ENCODE results near the gene ALDH1A1. TPM values are rescaled to one million over a fixed set of nuclear protein-coding genes. Genes with fewer than 3 reads are reported as not detected.

The ALDH1A1 gene
- total RNA-seq, 2 donors from 2014 or later, result 16.8 to 427 TPM

DNA sequence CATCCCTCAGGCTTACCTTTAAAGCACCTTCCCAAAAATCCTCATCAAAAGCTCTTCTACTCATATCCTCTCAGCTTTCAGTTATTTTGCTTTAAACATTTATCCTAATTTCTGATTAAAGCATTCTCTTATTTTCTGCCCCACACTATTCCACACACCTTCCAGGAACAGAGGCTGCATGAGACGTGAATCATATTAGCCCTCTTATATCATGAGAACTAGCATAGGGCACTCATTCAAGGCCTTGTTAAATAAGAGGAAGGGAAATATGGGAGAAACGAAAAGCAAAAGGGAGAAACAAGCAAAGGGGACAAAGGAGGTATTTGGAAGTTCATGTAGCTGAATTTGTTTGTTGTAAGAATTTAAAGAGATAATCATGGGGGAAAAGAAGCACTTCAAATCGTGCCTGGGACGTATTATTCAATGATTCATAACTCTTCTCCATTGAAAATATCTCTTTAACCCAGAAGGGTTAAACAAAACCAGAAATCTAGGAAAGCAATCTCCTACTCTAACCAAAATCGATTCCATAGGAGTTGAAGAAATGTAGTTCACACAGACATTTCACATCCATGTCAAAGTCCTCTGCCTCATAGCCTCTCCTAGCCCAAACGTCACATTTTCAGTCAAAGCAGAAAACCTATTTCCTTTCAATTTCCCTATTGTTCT is 4.1 kb downstream of the ALDH1A1 start:
- Histone ChIP-seq H3K27me3 (replicated peaks; ENCODE audit: insufficient read depth) (peaks cover 6% of the 10 kb centered on the region), H3K4me3 (no peak overlapping the region), H3K36me3 (no peaks in the 10 kb centered on the region), H3K9me3 (no peaks in the 10 kb centered on the region), H3K4me1 (replicated peaks) (no peaks in the 10 kb centered on the region), H3K27ac (peak overlapping the region; percentile 13 to 35)
- 54% methylated on average over 6 of the region's 6 CpGs for WGBS
- TF ChIP-seq, protein P1, sequence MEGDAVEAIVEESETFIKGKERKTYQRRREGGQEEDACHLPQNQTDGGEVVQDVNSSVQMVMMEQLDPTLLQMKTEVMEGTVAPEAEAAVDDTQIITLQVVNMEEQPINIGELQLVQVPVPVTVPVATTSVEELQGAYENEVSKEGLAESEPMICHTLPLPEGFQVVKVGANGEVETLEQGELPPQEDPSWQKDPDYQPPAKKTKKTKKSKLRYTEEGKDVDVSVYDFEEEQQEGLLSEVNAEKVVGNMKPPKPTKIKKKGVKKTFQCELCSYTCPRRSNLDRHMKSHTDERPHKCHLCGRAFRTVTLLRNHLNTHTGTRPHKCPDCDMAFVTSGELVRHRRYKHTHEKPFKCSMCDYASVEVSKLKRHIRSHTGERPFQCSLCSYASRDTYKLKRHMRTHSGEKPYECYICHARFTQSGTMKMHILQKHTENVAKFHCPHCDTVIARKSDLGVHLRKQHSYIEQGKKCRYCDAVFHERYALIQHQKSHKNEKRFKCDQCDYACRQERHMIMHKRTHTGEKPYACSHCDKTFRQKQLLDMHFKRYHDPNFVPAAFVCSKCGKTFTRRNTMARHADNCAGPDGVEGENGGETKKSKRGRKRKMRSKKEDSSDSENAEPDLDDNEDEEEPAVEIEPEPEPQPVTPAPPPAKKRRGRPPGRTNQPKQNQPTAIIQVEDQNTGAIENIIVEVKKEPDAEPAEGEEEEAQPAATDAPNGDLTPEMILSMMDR (IDR thresholded peaks at IDR 0.05), result no peak
- no peak for TF ChIP-seq POLR2AphosphoS5 (IDR thresholded peaks at IDR 0.05)
- TF ChIP-seq POLR2A (IDR thresholded peaks at IDR 0.05), result no peak
- DNase-seq (ENCODE audit: low spot score), result no peak
- intact Hi-C loops (cut with DNase I), result no loop called here

GRCh38 chr9:72947984-72948465 is 4.8 kb downstream of the ALDH1A1 start:
- 39% methylated on average over 3 of the region's 3 CpGs for WGBS
- H3K4me3 ChIP-seq, result no peak overlapping the region
- H3K27me3 ChIP-seq (replicated peaks; ENCODE audit: insufficient read depth), result peaks cover 6% of the 10 kb centered on the region

GRCh38 chr9:72946821-72947220 is 6.0 kb downstream of the ALDH1A1 start:
- Histone ChIP-seq H3K4me3 (no peak overlapping the region), H3K27me3 (replicated peaks; ENCODE audit: insufficient read depth) (peaks cover 6% of the 10 kb centered on the region), H3K36me3 (no peaks in the 10 kb centered on the region), H3K9me3 (no peaks in the 10 kb centered on the region), H3K4me1 (replicated peaks) (no peaks in the 10 kb centered on the region), H3K27ac (no peak overlapping the region)
- intact Hi-C loops (cut with DNase I), result no loop called here
- DNase-seq (ENCODE audit: low spot score), result no peak
- TF ChIP-seq POLR2A (IDR thresholded peaks at IDR 0.05) (no peak), POLR2AphosphoS5 (IDR thresholded peaks at IDR 0.05) (no peak)
- TF ChIP-seq, protein P1 (IDR thresholded peaks at IDR 0.05), result no peak

More at GRCh38 chr9:72947984-72948465, 4.8 kb downstream of the ALDH1A1 start:
- Histone ChIP-seq H3K27ac (peak overlapping the region; percentile 13 to 35), H3K36me3 (no peaks in the 10 kb centered on the region), H3K4me1 (replicated peaks) (no peaks in the 10 kb centered on the region), H3K9me3 (no peaks in the 10 kb centered on the region)
- intact Hi-C loops (cut with DNase I), result no loop called here
- TF ChIP-seq, protein P1 (IDR thresholded peaks at IDR 0.05), result no peak
- TF ChIP-seq POLR2A (IDR thresholded peaks at IDR 0.05), result no peak
- no peak for TF ChIP-seq POLR2AphosphoS5 (IDR thresholded peaks at IDR 0.05)
- no peak for DNase-seq (ENCODE audit: low spot score)

GRCh38 chr9:72946318-72946717 is 6.5 kb downstream of the ALDH1A1 start:
- TF ChIP-seq POLR2A (IDR thresholded peaks at IDR 0.05) (no peak), POLR2AphosphoS5 (IDR thresholded peaks at IDR 0.05) (no peak)
- TF ChIP-seq, protein P1 (IDR thresholded peaks at IDR 0.05), result no peak
- no peaks in the 10 kb centered on the region for H3K9me3 ChIP-seq
- no peak overlapping the region for H3K27ac ChIP-seq
- WGBS, result 72% methylated on average over 3 of the region's 3 CpGs
- H3K27me3 ChIP-seq (replicated peaks; ENCODE audit: insufficient read depth), result peaks cover 6% of the 10 kb centered on the region
- no peak overlapping the region for H3K4me3 ChIP-seq
- H3K4me1 ChIP-seq (replicated peaks), result no peaks in the 10 kb centered on the region
- H3K36me3 ChIP-seq, result no peaks in the 10 kb centered on the region
- intact Hi-C loops (cut with DNase I), result no loop called here
- DNase-seq (ENCODE audit: low spot score), result no peak

- WGBS, result 61% methylated on average over 3 of the region's 3 CpGs
- Histone ChIP-seq H3K27ac (no peak overlapping the region), H3K9me3 (no peaks in the 10 kb centered on the region), H3K4me1 (replicated peaks) (no peaks in the 10 kb centered on the region), H3K4me3 (no peak overlapping the region), H3K36me3 (no peaks in the 10 kb centered on the region), H3K27me3 (replicated peaks; ENCODE audit: insufficient read depth) (peaks cover 6% of the 10 kb centered on the region)
- TF ChIP-seq POLR2A (IDR thresholded peaks at IDR 0.05), result no peak
- TF ChIP-seq, protein P1 (IDR thresholded peaks at IDR 0.05), result no peak
- no peak for TF ChIP-seq POLR2AphosphoS5 (IDR thresholded peaks at IDR 0.05)
- intact Hi-C loops (cut with DNase I), result no loop called here
- DNase-seq (ENCODE audit: low spot score), result no peak
Observed at GRCh38 chr9:72945391-72945790, 7.5 kb downstream of the ALDH1A1 start.

Measured in prostate gland (tissue), 2 donors.